Measurements from ENCODE around the gene DOCK9.

GRCh38 chr13:98824376-98825160 is 153.3 kb downstream of the DOCK9 start:
- TF ChIP-seq POLR2A (IDR thresholded peaks at IDR 0.05; ENCODE audit: low read depth, low read length): no peak
- TF ChIP-seq CTCF (IDR thresholded peaks at IDR 0.05; ENCODE audit: extremely low read depth in 1 of 2, insufficient read depth in 1 of 2, low read depth in 1 of 2, low read length in 2 of 2): no peak
- no peak for TF ChIP-seq MAX (IDR thresholded peaks at IDR 0.05; ENCODE audit: insufficient read depth, insufficient read length)
- no peak for TF ChIP-seq MYC (IDR thresholded peaks at IDR 0.05; ENCODE audit: low read depth, low read length)
- no peak for TF ChIP-seq JUN (IDR thresholded peaks at IDR 0.05; ENCODE audit: borderline replicate concordance, insufficient read depth, insufficient read length, low read depth)
- TF ChIP-seq EZH2 (IDR thresholded peaks at IDR 0.05; ENCODE audit: borderline replicate concordance, low read depth, low read length, severe bottlenecking): no peak

Measured in endothelial cell of umbilical vein (primary cell).